Spleen (tissue), 3 donors: Measurements from ENCODE around the gene EFCAB11.

Experiments
- POLR2A ChIP-seq, 3 donors: fragments of 450-650 bp; IDR thresholded peaks; one replicate each; pipeline ENCODE4 v1.5.1; 2017; ENCODE audit warnings: antibody characterized with exemption in 3 of 3, mild to moderate bottlenecking in 1 of 3
- POLR2AphosphoS5 ChIP-seq, 3 donors: sonication (generic); formaldehyde crosslinking; IDR thresholded peaks; one replicate each; pipeline ENCODE4 v1.5.1; 2017; ENCODE audit warnings: antibody characterized with exemption in 3 of 3

- TF ChIP-seq POLR2A (IDR thresholded peaks at IDR 0.05), result no peak
- no peak for TF ChIP-seq POLR2AphosphoS5 (IDR thresholded peaks at IDR 0.05)
Observed at GRCh38 chr14:89750908-89751392, 203.6 kb downstream of the EFCAB11 start.
